ENCODE results near the gene JADE2.
"Not testable (repeated sequence)": the region's sequence is repeated elsewhere in the genome, so short reads cannot be mapped to it uniquely, and the experiment has no call there.

Gene JADE2

GRCh38 chr5:134509308-134510040 lies 16.0 kb upstream of the JADE2 start:
- no peak for TF ChIP-seq CTCF (IDR thresholded peaks at IDR 0.05; ENCODE audit: low read length, missing control alignments)
- H3K4me3 ChIP-seq (replicated peaks; ENCODE audit: low read depth, low read length): no peak overlapping the region
- peak; percentile 33 for DNase-seq (ENCODE audit: low read depth)

GRCh38 chr5:134510970-134511795 lies 14.3 kb upstream of the JADE2 start:
- peak; percentile 43 for DNase-seq (ENCODE audit: low read depth)
- TF ChIP-seq CTCF (IDR thresholded peaks at IDR 0.05; ENCODE audit: low read length, missing control alignments): no peak
- no peak overlapping the region for H3K4me3 ChIP-seq (replicated peaks; ENCODE audit: low read depth, low read length)

GRCh38 chr5:134511796-134512660 lies 13.4 kb upstream of the JADE2 start:
- no peak overlapping the region for H3K4me3 ChIP-seq (replicated peaks; ENCODE audit: low read depth, low read length)

GRCh38 chr5:134512661-134512999 lies 12.8 kb upstream of the JADE2 start:
- H3K4me3 ChIP-seq (replicated peaks; ENCODE audit: low read depth, low read length): no peak overlapping the region
- TF ChIP-seq CTCF (IDR thresholded peaks at IDR 0.05; ENCODE audit: low read length, missing control alignments): no peak
- DNase-seq (ENCODE audit: low read depth): no peak

More at GRCh38 chr5:134511796-134512660, 13.4 kb upstream of the JADE2 start:
- peak; percentile 73 for DNase-seq (ENCODE audit: low read depth)
- TF ChIP-seq CTCF (IDR thresholded peaks at IDR 0.05; ENCODE audit: low read length, missing control alignments): peak; percentile 14

GRCh38 chr5:134515801-134516200 lies 9.7 kb upstream of the JADE2 start:
- TF ChIP-seq CTCF (IDR thresholded peaks at IDR 0.05; ENCODE audit: low read length, missing control alignments): no peak
- H3K4me3 ChIP-seq (replicated peaks; ENCODE audit: low read depth, low read length): no peak overlapping the region
- DNase-seq (ENCODE audit: low read depth): no peak

GRCh38 chr5:134516984-134517383 lies 8.5 kb upstream of the JADE2 start:
- H3K4me3 ChIP-seq (replicated peaks; ENCODE audit: low read depth, low read length); DNase-seq (ENCODE audit: low read depth): not testable (repeated sequence)

GRCh38 chr5:134517553-134517952 lies 7.9 kb upstream of the JADE2 start:
- DNase-seq (ENCODE audit: low read depth): no peak
- H3K4me3 ChIP-seq (replicated peaks; ENCODE audit: low read depth, low read length): no peak overlapping the region
- TF ChIP-seq CTCF (IDR thresholded peaks at IDR 0.05; ENCODE audit: low read length, missing control alignments): no peak
